Tibial nerve (tissue), 4 donors: ENCODE measurements around the gene PGAP3. TPM values are rescaled to one million over a fixed set of nuclear protein-coding genes. Genes with fewer than 3 reads are reported as not detected.

Experiments
- DNase-seq, 2 donors: peaks; one replicate each; pipeline ENCODE4 v3.0.0-alpha.2; 2019; ENCODE audit warnings: low spot score in 2 of 2
- H3K27ac ChIP-seq, 4 donors: fragments of 200-600 bp; sonication (generic) in 3 of 4; one replicate each; pipeline ENCODE4 v1.5.1; 2017 to 2019; ENCODE audit warnings: mild to moderate bottlenecking in 1 of 4
- H3K27me3 ChIP-seq, 2 donors: fragments of 200-600 bp; sonication (generic) in 1 of 2; one replicate each; pipeline versions ENCODE4 v1.5.1 to v1.6.0; 2017 to 2019
- H3K36me3 ChIP-seq, 3 donors: fragments of 200-600 bp; sonication (generic); one replicate each; pipeline ENCODE4 v1.5.1; 2018 to 2019
- H3K4me1 ChIP-seq, 4 donors: fragments of 200-600 bp; sonication (generic) in 3 of 4; one replicate each; pipeline ENCODE4 v1.5.1; 2017 to 2019
- H3K4me3 ChIP-seq, 4 donors: fragments of 200-600 bp; sonication (generic) in 3 of 4; one replicate each; pipeline ENCODE4 v1.5.1; 2017 to 2019; ENCODE audit warnings: mild to moderate bottlenecking in 1 of 4, moderate library complexity in 1 of 4
- H3K9me3 ChIP-seq, 4 donors: fragments of 200-600 bp; sonication (generic) in 3 of 4; one replicate each; pipeline ENCODE4 v1.5.1; 2017 to 2019
- EP300 ChIP-seq, 2 donors: sonication (generic); formaldehyde crosslinking; IDR thresholded peaks; one replicate each; pipeline ENCODE4 v1.6.1; 2017; ENCODE audit warnings: antibody characterized with exemption in 2 of 2, mild to moderate bottlenecking in 1 of 2
- POLR2A ChIP-seq, 2 donors: fragments of 450-650 bp; IDR thresholded peaks; one replicate each; pipeline ENCODE4 v1.6.1; 2017; ENCODE audit warnings: antibody characterized with exemption in 2 of 2, mild to moderate bottlenecking in 2 of 2, moderate library complexity in 2 of 2
- WGBS, 2 donors: methylation state at CpG; one replicate each; pipeline ENCODE4 v1.1.5; 2018; 5-methylcytosine and 5-hydroxymethylcytosine counted together
- total RNA-seq, 4 donors: library from RNA; depleted of rRNA; stranded (reverse); fragments of >200 nt; gene quantifications; one replicate each; pipeline ENCODE4 v1.1.0, GENCODE V29; 2016
- TF ChIP-seq, protein P1 (sequence below), 5 experiments: fragments of 200-600 bp in 3 of 5; fragments of 450-650 bp in 2 of 5; sonication (generic) in 3 of 5; IDR thresholded peaks; one replicate each; pipeline ENCODE4 v1.5.1; 2016 to 2019; ENCODE audit warnings: antibody characterized with exemption in 5 of 5, mild to moderate bottlenecking in 3 of 5, moderate library complexity in 2 of 5

Gene PGAP3
- total RNA-seq, 4 donors from 2014 or later = 10.9 to 16.5 (median 15.1) TPM

DNA sequence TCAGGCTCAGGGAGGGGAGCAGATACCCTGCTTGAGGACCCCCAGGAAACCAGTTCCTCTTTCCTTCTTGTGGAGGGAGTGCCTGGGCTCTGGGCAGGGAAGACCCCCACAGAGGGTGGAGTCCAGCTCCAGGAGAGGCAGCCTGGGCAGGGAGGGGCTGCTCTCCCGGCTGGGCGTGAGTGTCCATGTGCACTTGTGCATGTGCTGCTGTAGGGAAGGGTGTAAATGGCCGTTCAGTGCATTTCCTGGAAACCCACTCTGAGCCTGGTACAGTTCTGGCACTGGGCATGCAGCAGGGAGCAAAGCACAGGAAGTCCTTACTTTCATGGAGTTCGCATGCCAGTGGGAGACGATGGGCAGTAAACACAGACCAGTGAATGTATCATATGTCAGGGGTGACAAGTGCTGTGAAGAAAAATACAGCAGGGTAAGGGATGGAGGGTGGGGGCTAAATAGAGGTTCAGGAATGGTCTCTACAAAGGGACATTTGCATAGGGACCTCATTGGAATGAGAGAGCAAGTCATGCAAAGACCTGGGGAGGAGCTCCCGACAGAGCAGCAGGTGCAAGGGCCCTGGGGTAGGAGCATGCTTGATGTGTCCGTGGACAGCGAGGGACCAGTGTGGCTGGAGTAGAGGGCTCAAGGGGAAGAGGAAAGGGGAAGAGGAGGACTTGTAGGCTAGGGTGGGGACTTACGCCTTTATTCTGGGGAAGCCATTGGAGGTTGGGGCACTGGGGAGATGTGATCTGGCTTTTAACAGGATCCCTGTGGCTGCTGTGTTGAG, 45.4 kb downstream of the PGAP3 start:
- no peak overlapping the region for H3K4me3 ChIP-seq
- no peak for DNase-seq
- no peaks in the 10 kb centered on the region for H3K36me3 ChIP-seq
- peak overlapping the region in 2 of 4 donors; percentile 42 to 52 for H3K27ac ChIP-seq
- H3K9me3 ChIP-seq = no peaks in the 10 kb centered on the region
- peaks cover 0 to 78% (median 40%) of the 10 kb centered on the region in 4 donors for H3K4me1 ChIP-seq
- no peak for TF ChIP-seq POLR2A (IDR thresholded peaks at IDR 0.05)
- TF ChIP-seq EP300 (IDR thresholded peaks at IDR 0.05) = no peak
- TF ChIP-seq, protein P1, sequence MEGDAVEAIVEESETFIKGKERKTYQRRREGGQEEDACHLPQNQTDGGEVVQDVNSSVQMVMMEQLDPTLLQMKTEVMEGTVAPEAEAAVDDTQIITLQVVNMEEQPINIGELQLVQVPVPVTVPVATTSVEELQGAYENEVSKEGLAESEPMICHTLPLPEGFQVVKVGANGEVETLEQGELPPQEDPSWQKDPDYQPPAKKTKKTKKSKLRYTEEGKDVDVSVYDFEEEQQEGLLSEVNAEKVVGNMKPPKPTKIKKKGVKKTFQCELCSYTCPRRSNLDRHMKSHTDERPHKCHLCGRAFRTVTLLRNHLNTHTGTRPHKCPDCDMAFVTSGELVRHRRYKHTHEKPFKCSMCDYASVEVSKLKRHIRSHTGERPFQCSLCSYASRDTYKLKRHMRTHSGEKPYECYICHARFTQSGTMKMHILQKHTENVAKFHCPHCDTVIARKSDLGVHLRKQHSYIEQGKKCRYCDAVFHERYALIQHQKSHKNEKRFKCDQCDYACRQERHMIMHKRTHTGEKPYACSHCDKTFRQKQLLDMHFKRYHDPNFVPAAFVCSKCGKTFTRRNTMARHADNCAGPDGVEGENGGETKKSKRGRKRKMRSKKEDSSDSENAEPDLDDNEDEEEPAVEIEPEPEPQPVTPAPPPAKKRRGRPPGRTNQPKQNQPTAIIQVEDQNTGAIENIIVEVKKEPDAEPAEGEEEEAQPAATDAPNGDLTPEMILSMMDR (IDR thresholded peaks at IDR 0.05) = no peak
- H3K27me3 ChIP-seq = no peaks in the 10 kb centered on the region
- 67 to 70% methylated on average over 9 of the region's 9 CpGs for WGBS, 2 donors

DNA sequence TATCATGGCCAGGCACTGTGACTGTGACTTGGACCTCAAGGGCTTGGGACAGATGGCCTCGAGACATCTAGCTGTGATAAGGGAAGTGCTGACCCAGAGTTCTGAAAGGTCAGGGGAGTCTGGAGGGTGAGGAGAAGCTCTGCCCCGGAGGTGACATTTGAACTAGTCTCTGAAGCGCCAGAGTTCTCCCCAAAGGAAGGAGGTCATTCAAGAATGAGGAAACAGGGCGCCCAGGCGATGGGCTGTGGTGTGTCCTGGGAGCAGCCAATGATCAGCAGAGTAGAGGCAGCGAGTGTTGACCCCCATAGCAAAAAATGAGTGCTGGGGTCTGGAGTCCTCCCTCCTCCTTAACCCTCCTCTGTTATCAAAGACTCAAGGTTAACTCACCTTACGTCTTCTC, 46.0 kb downstream of the PGAP3 start:
- Histone ChIP-seq H3K4me1 (peaks cover 0 to 75% (median 40%) of the 10 kb centered on the region in 4 donors), H3K4me3 (no peak overlapping the region), H3K27ac (peak overlapping the region in 2 of 4 donors; percentile 42 to 52), H3K9me3 (no peaks in the 10 kb centered on the region), H3K36me3 (no peaks in the 10 kb centered on the region), H3K27me3 (no peaks in the 10 kb centered on the region)
- TF ChIP-seq EP300 (IDR thresholded peaks at IDR 0.05) (no peak), POLR2A (IDR thresholded peaks at IDR 0.05) (no peak)
- TF ChIP-seq, protein P1 (IDR thresholded peaks at IDR 0.05) = no peak
- WGBS, 2 donors = 56 to 71% methylated on average over 7 of the region's 7 CpGs
- DNase-seq = no peak

DNA sequence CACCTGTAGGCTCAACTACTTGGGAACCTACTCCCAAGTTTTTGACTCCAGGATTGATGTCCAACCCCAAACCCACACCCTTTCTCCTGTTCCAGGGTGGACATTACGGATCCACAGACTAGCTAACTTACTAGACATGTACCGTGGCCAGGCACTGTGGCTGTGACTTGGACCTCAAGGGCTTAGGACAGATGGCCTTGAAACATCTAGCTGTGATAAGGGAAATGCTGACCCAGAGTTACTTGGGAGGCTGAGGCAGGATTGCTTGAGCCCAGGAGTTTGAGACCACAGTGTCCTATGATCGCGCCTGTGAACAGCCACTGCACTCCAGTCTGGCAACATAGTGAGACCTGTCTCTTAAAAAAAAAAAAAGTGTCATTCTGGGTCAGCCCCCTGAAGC, 46.8 kb downstream of the PGAP3 start:
- no peak for DNase-seq
- Histone ChIP-seq H3K27me3 (no peaks in the 10 kb centered on the region), H3K9me3 (no peaks in the 10 kb centered on the region), H3K4me1 (peaks cover 0 to 83% (median 46%) of the 10 kb centered on the region in 4 donors), H3K4me3 (no peak overlapping the region), H3K36me3 (no peaks in the 10 kb centered on the region), H3K27ac (peak overlapping the region in 1 of 4 donors; percentile 78)
- TF ChIP-seq EP300 (IDR thresholded peaks at IDR 0.05) (no peak), POLR2A (IDR thresholded peaks at IDR 0.05) (no peak)
- TF ChIP-seq, protein P1 (IDR thresholded peaks at IDR 0.05) = no peak
- WGBS, 2 donors = 88 to 95% methylated on average over 4 of the region's 4 CpGs

DNA sequence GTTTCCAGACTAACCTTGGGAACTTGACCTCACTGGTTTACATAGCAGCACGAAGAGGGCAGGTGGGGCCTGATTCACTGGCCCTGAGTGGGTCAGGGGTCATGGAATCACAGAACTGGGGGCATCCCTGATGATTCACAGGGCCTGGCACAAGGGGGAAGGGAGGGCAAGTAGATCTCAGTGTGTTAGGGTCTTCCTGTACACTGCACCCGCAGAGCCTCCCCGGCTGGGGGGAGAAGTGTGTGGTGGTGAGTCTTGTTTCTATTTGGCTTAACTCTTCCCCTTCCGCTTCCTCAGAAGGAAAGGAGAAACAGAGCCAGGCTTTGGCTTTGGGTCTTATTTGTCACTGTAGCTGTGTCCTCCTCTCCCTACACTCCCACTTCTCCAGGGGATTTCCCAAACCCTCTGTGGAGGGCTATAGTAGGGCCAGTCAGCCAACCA, 47.2 kb downstream of the PGAP3 start:
- whole genome bisulfite sequencing, 2 donors = 21 to 37% methylated on average over 4 of the region's 4 CpGs

More for the DNA sequence above, 47.2 kb downstream of the PGAP3 start:
- H3K4me3 ChIP-seq = no peak overlapping the region
- no peak for TF ChIP-seq POLR2A (IDR thresholded peaks at IDR 0.05)
- no peak for TF ChIP-seq EP300 (IDR thresholded peaks at IDR 0.05)
- TF ChIP-seq, protein P1 (IDR thresholded peaks at IDR 0.05) = no peak
- DNase-seq = no peak
- H3K36me3 ChIP-seq = no peaks in the 10 kb centered on the region
- peaks cover 0 to 87% (median 50%) of the 10 kb centered on the region in 4 donors for H3K4me1 ChIP-seq
- no peaks in the 10 kb centered on the region for H3K27me3 ChIP-seq
- H3K9me3 ChIP-seq = no peaks in the 10 kb centered on the region
- peak overlapping the region in 2 of 4 donors; percentile 72 to 78 for H3K27ac ChIP-seq
